Lower leg skin (tissue), 3 donors: ENCODE results near the gene ARHGEF9.

ENCODE experiments used
- POLR2A ChIP-seq, 2 donors: fragments of 450-650 bp; IDR thresholded peaks; one replicate each; pipeline ENCODE4 v1.6.1; 2016 to 2017; ENCODE audit warnings: antibody characterized with exemption in 2 of 2, mild to moderate bottlenecking in 1 of 2, moderate library complexity in 1 of 2
- TF ChIP-seq, protein P1 (sequence below), 3 donors: fragments of 450-650 bp; IDR thresholded peaks; one replicate each; pipeline ENCODE4 v1.5.1; 2016; ENCODE audit warnings: antibody characterized with exemption in 3 of 3, mild to moderate bottlenecking in 3 of 3, moderate library complexity in 2 of 3

DNA sequence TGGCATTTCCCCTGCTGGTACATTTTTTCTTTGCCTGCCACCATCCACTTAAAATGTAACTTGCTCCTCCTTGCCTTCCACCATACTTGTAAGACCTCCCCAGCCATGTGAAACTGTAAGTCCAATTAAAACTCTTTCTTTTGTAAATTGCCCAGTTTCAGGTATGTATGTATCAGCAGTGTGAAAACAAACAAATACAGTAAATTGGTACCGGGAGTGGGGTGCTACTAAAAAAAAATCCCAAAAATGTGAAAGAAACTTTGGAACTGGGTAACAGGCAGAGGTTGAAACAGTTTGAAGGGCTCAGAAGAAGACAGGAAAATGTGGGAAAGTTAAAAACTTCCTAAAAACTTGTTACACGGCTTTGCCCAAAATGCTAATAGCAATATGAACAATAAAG is 16.3 kb downstream of the ARHGEF9 start:
- TF ChIP-seq, protein P1, sequence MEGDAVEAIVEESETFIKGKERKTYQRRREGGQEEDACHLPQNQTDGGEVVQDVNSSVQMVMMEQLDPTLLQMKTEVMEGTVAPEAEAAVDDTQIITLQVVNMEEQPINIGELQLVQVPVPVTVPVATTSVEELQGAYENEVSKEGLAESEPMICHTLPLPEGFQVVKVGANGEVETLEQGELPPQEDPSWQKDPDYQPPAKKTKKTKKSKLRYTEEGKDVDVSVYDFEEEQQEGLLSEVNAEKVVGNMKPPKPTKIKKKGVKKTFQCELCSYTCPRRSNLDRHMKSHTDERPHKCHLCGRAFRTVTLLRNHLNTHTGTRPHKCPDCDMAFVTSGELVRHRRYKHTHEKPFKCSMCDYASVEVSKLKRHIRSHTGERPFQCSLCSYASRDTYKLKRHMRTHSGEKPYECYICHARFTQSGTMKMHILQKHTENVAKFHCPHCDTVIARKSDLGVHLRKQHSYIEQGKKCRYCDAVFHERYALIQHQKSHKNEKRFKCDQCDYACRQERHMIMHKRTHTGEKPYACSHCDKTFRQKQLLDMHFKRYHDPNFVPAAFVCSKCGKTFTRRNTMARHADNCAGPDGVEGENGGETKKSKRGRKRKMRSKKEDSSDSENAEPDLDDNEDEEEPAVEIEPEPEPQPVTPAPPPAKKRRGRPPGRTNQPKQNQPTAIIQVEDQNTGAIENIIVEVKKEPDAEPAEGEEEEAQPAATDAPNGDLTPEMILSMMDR (IDR thresholded peaks at IDR 0.05): no peak
- no peak for TF ChIP-seq POLR2A (IDR thresholded peaks at IDR 0.05)
